OCI-M2 (cell line): ENCODE measurements around the gene LRMDA.

Source experiments
- DNase-seq: peaks from one replicate; lab custom pipeline; 2025; ENCODE audit not compliant: unreplicated experiment; lab: John Stamatoyannopoulos, UW

The LRMDA gene

GRCh38 chr10:75431180-75432111 is at the start of gene LRMDA:
Gene LRMDA, plus strand, starts transcription at chr10:75431624.
- DNase-seq = no peak

GRCh38 chr10:75386128-75386527 is 45.3 kb upstream of the LRMDA start:
- DNase-seq = no peak

- no peak for DNase-seq
These were observed 43.3 kb upstream of the LRMDA start for GRCh38 chr10:75388082-75388481.

- no peak for DNase-seq
These were observed 41.2 kb upstream of the LRMDA start for GRCh38 chr10:75390178-75390577.

- DNase-seq = no peak
These were observed 39.2 kb upstream of the LRMDA start for GRCh38 chr10:75392271-75392670.

GRCh38 chr10:75392744-75393143 is 38.7 kb upstream of the LRMDA start:
- DNase-seq = no peak

- DNase-seq = no peak
These were observed 37.2 kb upstream of the LRMDA start for GRCh38 chr10:75394221-75394620.

GRCh38 chr10:75395066-75395931 is 36.1 kb upstream of the LRMDA start:
- DNase-seq = no peak

GRCh38 chr10:75395932-75396630 is 35.3 kb upstream of the LRMDA start:
- no peak for DNase-seq

GRCh38 chr10:75396631-75397495 is 34.6 kb upstream of the LRMDA start:
- DNase-seq = no peak

GRCh38 chr10:75397496-75398199 is 33.8 kb upstream of the LRMDA start:
- no peak for DNase-seq

GRCh38 chr10:75398200-75398691 is 33.2 kb upstream of the LRMDA start:
- DNase-seq = no peak

- DNase-seq = no peak
These were observed 32.5 kb upstream of the LRMDA start for GRCh38 chr10:75398692-75399460.

GRCh38 chr10:75399461-75400162 is 31.8 kb upstream of the LRMDA start:
- no peak for DNase-seq

- no peak for DNase-seq
These were observed 31.2 kb upstream of the LRMDA start for GRCh38 chr10:75400163-75400770.

GRCh38 chr10:75400771-75401568 is 30.5 kb upstream of the LRMDA start:
- no peak for DNase-seq
